K562 (cell line): ENCODE measurements around the gene PLBD1. TPM values are rescaled to one million over a fixed set of nuclear protein-coding genes. Genes with fewer than 3 reads are reported as not detected.

ENCODE experiments used
- ATAC-seq: fragments of 200-7000 bp; cut with Tn5 transposase; 3 replicates; pipeline ENCODE4 v1.9.1; 2020; ENCODE audit warnings: moderate library complexity
- BruUV-seq: library from RNA; stranded (reverse); fragments of 400-500 nt; replicated peaks from 2 replicates; lab custom pipeline; 2021; lab: Mats Ljungman, UMichigan
- CTCF ChIA-PET: fragments of 300-600 bp; formaldehyde crosslinking; extraction: SDS; loops from one replicate; lab custom pipeline; 2021; ENCODE audit warnings: low intra/inter-chr PET ratio; lab: Yijun Ruan, JAX
- POLR2A ChIA-PET: fragments of 300-600, 350-650 bp; sonication (Branson Sonifier 250); formaldehyde crosslinking; extraction: SDS; loops from one replicate; lab custom pipeline; 2021; ENCODE audit warnings: antibody characterized with exemption, inconsistent platforms; lab: Yijun Ruan, JAX
- DNase-seq, 4 experiments: peaks; one replicate each; pipeline versions ENCODE4 v3.0.0 to v3.0.0-alpha.2; 2011 to 2018; ENCODE audit warnings: low spot score in 3 of 4, mixed read lengths in 3 of 4; ENCODE audit errors: extremely low read depth in 1 of 4
- FAIRE-seq: peaks from 2 replicates; lab custom pipeline; 2011; peaks lifted over from hg19 to GRCh38; lab: Jason Lieb, UNC
- H2AFZ ChIP-seq: 2 replicates; pipeline ENCODE4 v1.6.0; 2011; ENCODE audit warnings: low read depth, low read length, control low read depth, inconsistent platforms
- H3K27ac ChIP-seq: fragments of 200-600 bp; 3 replicates; pipeline ENCODE4 v1.8.0; 2011; ENCODE audit warnings: low read depth, mild to moderate bottlenecking, control low read depth, inconsistent platforms, low read length, moderate library complexity, mixed read lengths; ENCODE audit errors: extremely low read depth
- H3K27me3 ChIP-seq, 2 experiments: fragments of 300-600 bp in 1 of 2; 2 replicates in 1 of 2; 3 replicates in 1 of 2; pipeline versions ENCODE4 v1.6.0 to v1.8.0; 2011; ENCODE audit warnings: inconsistent platforms in 2 of 2, low read length in 2 of 2, mild to moderate bottlenecking in 1 of 2, mixed read lengths in 1 of 2, moderate library complexity in 1 of 2; ENCODE audit not compliant: control insufficient read depth in 2 of 2, insufficient read depth in 2 of 2
- H3K36me3 ChIP-seq: fragments of 300-600 bp; 3 replicates; pipeline ENCODE4 v1.8.0; 2011; ENCODE audit warnings: mild to moderate bottlenecking, low read length, inconsistent platforms; ENCODE audit not compliant: control insufficient read depth, insufficient read depth
- H3K4me1 ChIP-seq, 2 experiments: fragments of 200-600 bp in 1 of 2; replicated peaks in 1 of 2; 2 replicates in 1 of 2; 3 replicates in 1 of 2; pipeline versions ENCODE4 v1.5.1 to v1.8.0; 2011; ENCODE audit warnings: inconsistent platforms in 2 of 2, low read length in 2 of 2, mild to moderate bottlenecking in 1 of 2, mixed read lengths in 1 of 2, moderate library complexity in 1 of 2; ENCODE audit not compliant: control insufficient read depth in 2 of 2, insufficient read depth in 2 of 2
- H3K4me2 ChIP-seq: 2 replicates; pipeline ENCODE4 v1.6.1; 2011; ENCODE audit warnings: low read length, control low read depth, inconsistent platforms, mixed read lengths; ENCODE audit not compliant: insufficient read depth
- H3K4me3 ChIP-seq: fragments of 200-600 bp; sonication (generic), shearing (Covaris generic); 2 replicates; pipeline ENCODE4 v1.5.1; 2016; ENCODE audit warnings: control low read depth, inconsistent platforms
- H3K79me2 ChIP-seq: fragments of 200-600 bp; 3 replicates; pipeline ENCODE4 v1.8.0; 2011; ENCODE audit warnings: low read length, inconsistent platforms; ENCODE audit not compliant: control insufficient read depth, insufficient read depth
- H3K9ac ChIP-seq, 2 experiments: 2 replicates each; pipeline versions ENCODE4 v1.6.0 to v1.6.1; 2011; ENCODE audit warnings: low read depth in 2 of 2, low read length in 2 of 2, control low read depth in 1 of 2, inconsistent platforms in 1 of 2, mild to moderate bottlenecking in 1 of 2, mixed read lengths in 1 of 2; ENCODE audit not compliant: insufficient read depth in 1 of 2
- H3K9me1 ChIP-seq: one replicate; pipeline ENCODE4 v1.6.0; 2011; ENCODE audit warnings: inconsistent platforms, mild to moderate bottlenecking, low read length, moderate library complexity; ENCODE audit not compliant: control insufficient read depth, insufficient read depth
- H3K9me3 ChIP-seq: replicated peaks from 2 replicates; pipeline ENCODE4 v1.5.1; 2011; ENCODE audit warnings: low read depth, low read length, inconsistent platforms; ENCODE audit not compliant: control insufficient read depth, insufficient read depth
- H4K20me1 ChIP-seq: replicated peaks from 2 replicates; pipeline ENCODE4 v1.6.1; 2011; ENCODE audit warnings: low read length, inconsistent platforms, mixed read lengths; ENCODE audit not compliant: control insufficient read depth, insufficient read depth
- DDX20 ChIP-seq: fragments of 450-650 bp; IDR thresholded peaks from 2 replicates; pipeline ENCODE4 v1.6.1; 2016; ENCODE audit warnings: missing genetic modification characterization, low read depth, mild to moderate bottlenecking, missing compliant biosample characterization, moderate library complexity
- GABPB2 ChIP-seq: fragments of 250-450 bp; sonication (Bioruptor Pico); conservative IDR thresholded peaks from 2 replicates; pipeline ENCODE4 v1.5.1; 2021; ENCODE audit warnings: mild to moderate bottlenecking
- JUND ChIP-seq, 2 experiments: IDR thresholded peaks; 2 replicates in 1 of 2; 3 replicates in 1 of 2; pipeline ENCODE4 v1.6.1; 2011; ENCODE audit warnings: borderline replicate concordance in 2 of 2, low read depth in 2 of 2, low read length in 2 of 2, improper control_type of control experiment in 1 of 2, missing biosample characterization in 1 of 2, missing genetic modification characterization in 1 of 2, missing genetic modification reagents in 1 of 2
- LARP7 ChIP-seq: fragments of 450-650 bp; IDR thresholded peaks from 2 replicates; pipeline ENCODE4 v1.6.1; 2016
- MAFK ChIP-seq: IDR thresholded peaks from 2 replicates; pipeline ENCODE4 v1.6.1; 2011; ENCODE audit warnings: low read length, improper control_type of control experiment
- NR2C2 ChIP-seq, 2 experiments: fragments of 200-800 bp in 1 of 2; sonication (Bioruptor generic) in 1 of 2; sonication (generic) in 1 of 2; formaldehyde crosslinking in 1 of 2; IDR thresholded peaks; 2 replicates each; pipeline versions ENCODE4 v1.6.1 to v1.8.0; 2016 to 2022; ENCODE audit warnings: mild to moderate bottlenecking in 1 of 2, missing compliant biosample characterization in 1 of 2, missing genetic modification characterization in 1 of 2, missing genetic modification reagents in 1 of 2
- PCBP1 ChIP-seq: fragments of 200-400 bp; formaldehyde crosslinking; IDR thresholded peaks from 2 replicates; pipeline ENCODE4 v1.6.1; 2018; ENCODE audit warnings: mild to moderate bottlenecking, low read depth, low read length; ENCODE audit not compliant: poor library complexity, severe bottlenecking
- POLR2A ChIP-seq: fragments of 450-650 bp; conservative IDR thresholded peaks from 2 replicates; pipeline ENCODE4 v1.6.1; 2016
- SMARCE1 ChIP-seq: fragments of 450-650 bp; IDR thresholded peaks from 2 replicates; pipeline ENCODE4 v1.7.1; 2016; ENCODE audit warnings: mild to moderate bottlenecking
- ZBTB8A ChIP-seq: fragments of 450-650 bp; IDR thresholded peaks from 2 replicates; pipeline ENCODE4 v1.6.1; 2018; ENCODE audit warnings: mild to moderate bottlenecking, moderate library complexity; ENCODE audit not compliant: partially characterized antibody
- ZC3H11A ChIP-seq: IDR thresholded peaks from 2 replicates; pipeline ENCODE4 v1.6.1; 2012; ENCODE audit warnings: low read depth, low read length, improper control_type of control experiment
- ZC3H4 ChIP-seq: sonication (generic); formaldehyde crosslinking; IDR thresholded peaks from 2 replicates; pipeline ENCODE4 v1.9.0; 2021; ENCODE audit warnings: missing genetic modification reagents, borderline replicate concordance
- ZFP30 ChIP-seq: fragments of 250-450 bp; sonication (Bioruptor Pico); IDR thresholded peaks from 2 replicates; pipeline ENCODE4 v1.8.0; 2022; ENCODE audit warnings: moderate library complexity, mild to moderate bottlenecking, inconsistent platforms, borderline replicate concordance
- ZNF239 ChIP-seq: fragments of 250-450 bp; sonication (Bioruptor Pico); IDR thresholded peaks from 2 replicates; pipeline ENCODE4 v1.4.0; 2020; ENCODE audit warnings: mild to moderate bottlenecking
- ZNF561 ChIP-seq: fragments of 450-650 bp; formaldehyde crosslinking; conservative IDR thresholded peaks from 2 replicates; pipeline ENCODE4 v1.4.0; 2020; ENCODE audit warnings: mild to moderate bottlenecking, moderate library complexity
- ZNF830 ChIP-seq: fragments of 250-450 bp; sonication (Bioruptor Pico); IDR thresholded peaks from 2 replicates; pipeline ENCODE4 v1.5.0; 2021; ENCODE audit warnings: mild to moderate bottlenecking
- WGBS: fragments of 100-300 bp; shearing (Covaris generic); methylation state at CpG from one replicate; pipeline ENCODE4 v1.1.6; 2016; ENCODE audit warnings: low coverage, mixed read lengths; ENCODE audit not compliant: insufficient coverage; ENCODE audit errors: missing lambda C conversion rate; 5-methylcytosine and 5-hydroxymethylcytosine counted together
- in situ Hi-C: fragments of 300-500 bp; cut with MboI; formaldehyde crosslinking; loops from 4 replicates; pipeline ENCODE4 v1.15.0; 2018; ENCODE audit warnings: inconsistent platforms, mixed read lengths
- intact Hi-C: fragments of 100-400 bp; cut with micrococcal nuclease; formaldehyde crosslinking; loops from 2 replicates; pipeline ENCODE4 v1.14.2; 2022
- polyA plus RNA-seq, 8 experiments: library from polyadenylated mRNA; depleted of rRNA in 4 of 8; stranded (reverse) in 5 of 8; unstranded in 3 of 8; fragments of >200 nt; fragmentation: Nextera tagmentation in 2 of 8; fragmentation: Illumina TruSeq in 1 of 8; extraction: Ambion mirVana in 2 of 8; extraction: Trizol in 1 of 8; gene quantifications; 2 replicates each; pipeline versions ENCODE4 v1.2.1 to v1.2.3, GENCODE V29; 2011 to 2014; ENCODE audit warnings: inconsistent platforms in 1 of 8, missing spikeins in 1 of 8
- total RNA-seq, 7 experiments: library from RNA; depleted of rRNA in 6 of 7; stranded (reverse); fragments of >200 nt in 6 of 7; fragmentation: Illumina TruSeq in 2 of 7; extraction: Trizol in 2 of 7; gene quantifications; 2 replicates each; pipeline versions ENCODE4 v1.2.1 to v1.2.3, GENCODE V29; 2011 to 2021; ENCODE audit warnings: low replicate concordance in 1 of 7
- TF ChIP-seq, protein P1 (sequence below): fragments of 250-450 bp; sonication (Bioruptor Pico); IDR thresholded peaks from 2 replicates; pipeline ENCODE4 v1.8.0; 2022; ENCODE audit warnings: moderate library complexity, mild to moderate bottlenecking, inconsistent platforms

PLBD1 gene
- total and polyA plus RNA-seq, 9 of the 15 experiments (the other 6 are each of a cell fraction or from before 2014, with no cell fraction given), result 7.1 to 37.0 (median 20.6) TPM

DNA sequence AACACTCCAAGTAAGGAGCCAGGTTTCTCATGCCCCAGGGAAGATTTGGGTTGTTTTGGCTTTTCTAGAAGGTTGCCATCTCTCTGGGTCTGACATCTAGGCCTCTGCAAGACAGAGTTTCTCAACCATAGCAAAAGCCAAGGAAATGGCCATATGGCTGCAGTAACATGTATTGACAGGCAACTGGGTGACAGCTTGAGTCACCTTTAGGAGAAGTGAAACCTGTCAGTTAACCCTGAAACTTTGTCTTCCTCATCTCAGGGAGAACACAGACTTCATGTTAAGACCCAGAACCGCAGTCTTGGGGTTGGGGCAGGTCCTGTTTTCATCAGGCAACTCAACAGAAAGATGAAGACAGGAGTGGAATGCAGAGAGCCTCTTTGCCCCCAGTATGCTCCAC lies 46.0 kb upstream of the PLBD1 start:
- ChIA-PET POLR2A (no interaction called here), CTCF (no interaction called here)
- TF ChIP-seq GABPB2 (CRISPR knock-in tag) (no peak), ZNF561 (no peak), ZC3H4 (no peak), LARP7 (no peak), ZNF239 (no peak)
- no peak overlapping the region for H3K4me3 ChIP-seq
- H3K9me1 ChIP-seq, result no peaks in the 10 kb centered on the region
- no peak for DNase-seq
- H3K27ac ChIP-seq, result no peak overlapping the region
- no TSS peak for BruUV-seq
- H3K36me3 ChIP-seq, result no peaks in the 10 kb centered on the region
- intact Hi-C loops, result no loop called here
- no peak for FAIRE-seq
- H2AFZ ChIP-seq, result no peak overlapping the region
- H3K27me3 ChIP-seq, result no peaks in the 10 kb centered on the region
- H3K9ac ChIP-seq, result no peak overlapping the region
- in situ Hi-C loops, result no loop called here
- H3K79me2 ChIP-seq, result no peaks in the 10 kb centered on the region
- WGBS, result 0% methylated on average over 1 of the region's 1 CpG
- H3K4me1 ChIP-seq, result no peaks in the 10 kb centered on the region
- no peak for ATAC-seq
- no peak overlapping the region for H3K4me2 ChIP-seq
- no peaks in the 10 kb centered on the region for H3K9me3 ChIP-seq
- no peaks in the 10 kb centered on the region for H4K20me1 ChIP-seq

DNA sequence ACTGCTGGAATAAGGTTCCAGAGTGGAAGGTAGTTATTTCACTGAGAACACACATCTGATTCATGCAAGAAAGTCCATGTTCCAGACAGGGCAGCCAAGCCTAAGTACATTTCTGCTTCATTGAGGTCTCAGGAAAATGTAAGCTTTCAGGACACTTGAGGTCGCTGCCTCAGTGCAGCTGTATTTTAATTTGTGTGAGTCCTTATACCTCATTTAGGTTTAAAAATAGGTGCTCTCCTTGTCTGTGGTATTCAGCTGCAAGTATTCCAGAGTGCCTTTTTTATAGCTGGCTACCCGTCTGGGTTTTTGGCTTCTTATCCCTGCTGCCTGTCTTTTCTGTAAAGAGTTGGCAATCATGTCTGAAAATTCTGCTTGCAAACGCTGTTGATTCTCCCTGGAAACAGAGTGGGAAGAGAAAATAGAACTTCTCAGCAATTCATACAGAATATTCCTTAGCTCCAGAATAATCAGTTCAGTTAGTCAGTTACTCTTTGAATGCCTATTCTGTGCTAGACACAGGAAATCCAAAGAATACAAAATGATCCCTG lies 45.3 kb upstream of the PLBD1 start:
- Histone ChIP-seq H3K36me3 (no peaks in the 10 kb centered on the region), H3K79me2 (no peaks in the 10 kb centered on the region), H3K27me3 (no peaks in the 10 kb centered on the region), H2AFZ (no peak overlapping the region), H3K9me3 (no peaks in the 10 kb centered on the region), H3K9me1 (no peaks in the 10 kb centered on the region), H3K4me2 (no peak overlapping the region), H4K20me1 (no peaks in the 10 kb centered on the region), H3K4me3 (no peak overlapping the region), H3K27ac (no peak overlapping the region), H3K9ac (no peak overlapping the region), H3K4me1 (no peaks in the 10 kb centered on the region)
- intact Hi-C loops (no loop called here), in situ Hi-C loops (no loop called here)
- POLR2A ChIA-PET, result interaction anchor here (0.5 kb wide), 1 partner anchor 673 kb away, joined by 3 read pairs; no protein-coding TSS in a partner anchor
- no peak for FAIRE-seq
- DNase-seq, result no peak
- no TSS peak for BruUV-seq
- WGBS, result 0% methylated on average over 3 of the region's 3 CpGs
- ATAC-seq, result no peak
- CTCF ChIA-PET, result no interaction called here
- TF ChIP-seq ZC3H11A (no peak), NR2C2 (CRISPR knock-in tag; IDR thresholded peaks at IDR 0.05) (no peak), NR2C2 (tag; IDR thresholded peaks at IDR 0.05) (no peak), DDX20 (no peak), ZFP30 (CRISPR knock-in tag) (no peak), MAFK (no peak), ZBTB8A (no peak), POLR2A (no peak), SMARCE1 (no peak), JUND (IDR thresholded peaks at IDR 0.05; ENCODE audit: borderline replicate concordance, low read depth, low read length) (no peak), JUND (tag; IDR thresholded peaks at IDR 0.05; ENCODE audit: borderline replicate concordance, low read depth, low read length) (no peak), PCBP1 (no peak), ZNF830 (CRISPR knock-in tag) (no peak)
- TF ChIP-seq, protein P1, sequence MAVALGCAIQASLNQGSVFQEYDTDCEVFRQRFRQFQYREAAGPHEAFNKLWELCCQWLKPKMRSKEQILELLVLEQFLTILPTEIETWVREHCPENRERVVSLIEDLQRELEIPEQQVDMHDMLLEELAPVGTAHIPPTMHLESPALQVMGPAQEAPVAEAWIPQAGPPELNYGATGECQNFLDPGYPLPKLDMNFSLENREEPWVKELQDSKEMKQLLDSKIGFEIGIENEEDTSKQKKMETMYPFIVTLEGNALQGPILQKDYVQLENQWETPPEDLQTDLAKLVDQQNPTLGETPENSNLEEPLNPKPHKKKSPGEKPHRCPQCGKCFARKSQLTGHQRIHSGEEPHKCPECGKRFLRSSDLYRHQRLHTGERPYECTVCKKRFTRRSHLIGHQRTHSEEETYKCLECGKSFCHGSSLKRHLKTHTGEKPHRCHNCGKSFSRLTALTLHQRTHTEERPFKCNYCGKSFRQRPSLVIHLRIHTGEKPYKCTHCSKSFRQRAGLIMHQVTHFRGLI (CRISPR knock-in tag), result no peak
